ENCODE measurements around the gene OTUD3. TPM values are rescaled to one million over a fixed set of nuclear protein-coding genes. Genes with fewer than 3 reads are reported as not detected.
A peak's percentile ranks its signal among the peaks of the same experiment; 100 is the strongest.

Gene OTUD3
- total and polyA plus RNA-seq, 9 of the 15 experiments (the other 6 are each of a cell fraction or from before 2014, with no cell fraction given), result 2.0 to 16.6 (median 11.0) TPM

- TF ChIP-seq GATA2 (CRISPR knock-in tag; IDR thresholded peaks at IDR 0.05), result no peak
- TF ChIP-seq NCOR1 (IDR thresholded peaks at IDR 0.05), result no peak
- no peak for TF ChIP-seq ZNF398 (CRISPR knock-in tag; IDR thresholded peaks at IDR 0.05)
- peak; percentile 53 for TF ChIP-seq SETDB1 (IDR thresholded peaks at IDR 0.05; ENCODE audit: low read length)
- TF ChIP-seq BCOR (IDR thresholded peaks at IDR 0.05), result peak; percentile 17; the same call in 1 of the 2 replicates
- TF ChIP-seq HNRNPH1 (optimal IDR thresholded peaks at IDR 0.05; ENCODE audit: low read depth, low read length), result no peak
- TF ChIP-seq CBX2 (IDR thresholded peaks at IDR 0.05; ENCODE audit: insufficient read depth, low read length, poor library complexity, severe bottlenecking), result no peak
- TF ChIP-seq ZHX1 (conservative IDR thresholded peaks at IDR 0.05; ENCODE audit: low read length), result peak; percentile 82; the same call in 1 of the 2 replicates
- no peak for TF ChIP-seq CAMTA2 (CRISPR knock-in tag; conservative IDR thresholded peaks at IDR 0.05)
- TF ChIP-seq FUS (optimal IDR thresholded peaks at IDR 0.05; ENCODE audit: low read depth, low read length), result peak; percentile 49
- TF ChIP-seq ZNF124 (CRISPR knock-in tag; IDR thresholded peaks at IDR 0.05), result no peak
- peak; percentile 99 for TF ChIP-seq USF1 (CRISPR knock-in tag; IDR thresholded peaks at IDR 0.05)
- 0 out of 2 replicates have a peak, but pooled peaks have one; percentile 44 for TF ChIP-seq PRMT5 (CRISPR knock-in tag; IDR thresholded peaks at IDR 0.05)
- no peak for TF ChIP-seq ZNF512 (tag; IDR thresholded peaks at IDR 0.05)
- no peak for TF ChIP-seq ETS1 (conservative IDR thresholded peaks at IDR 0.05; ENCODE audit: control insufficient read depth, low read depth, low read length)
- TF ChIP-seq ZNF316 (IDR thresholded peaks at IDR 0.05), result no peak
- no peak for TF ChIP-seq TRIM25 (IDR thresholded peaks at IDR 0.05; ENCODE audit: borderline replicate concordance)
Measured at GRCh38 chr1:19882111-19883071, at the start of gene OTUD3 (continued).
